HG02798 (cell line): Measurements from ENCODE around the gene SNRPB2.

Experiments used
- ATAC-seq: cut with Tn5 transposase; IDR thresholded peaks from one replicate; pipeline ENCODE4 v1.9.1; 2021; ENCODE audit warnings: mild to moderate bottlenecking; ENCODE audit not compliant: unreplicated experiment, poor library complexity

Gene SNRPB2

GRCh38 chr20:16729565-16730460, at the start of gene SNRPB2:
Gene SNRPB2, plus strand, starts transcription at chr20:16730026. Its CDS starts 1,677 bp downstream, at chr20:16731703.
- ATAC-seq: peak; percentile 100

DNA sequence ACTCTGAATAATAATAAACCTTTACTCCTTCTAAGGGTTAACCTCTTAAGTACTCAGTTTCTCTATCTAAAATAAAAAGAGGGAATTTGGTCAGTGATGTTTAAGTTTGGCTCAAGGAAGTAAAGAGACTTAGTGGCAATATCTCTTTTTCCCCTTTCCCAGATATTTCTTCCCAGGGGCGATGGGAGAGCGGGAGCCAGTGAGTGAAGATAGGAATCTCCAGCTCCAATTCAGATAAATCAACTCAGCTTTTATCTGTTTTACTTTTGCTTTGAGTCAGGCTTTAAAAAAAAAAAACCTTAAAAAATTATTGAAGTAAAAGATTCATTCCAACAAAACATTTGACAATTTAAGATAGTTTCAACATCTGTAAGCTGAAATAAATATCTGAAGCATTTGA, 45.4 kb upstream of the SNRPB2 start:
- no peak for ATAC-seq

DNA sequence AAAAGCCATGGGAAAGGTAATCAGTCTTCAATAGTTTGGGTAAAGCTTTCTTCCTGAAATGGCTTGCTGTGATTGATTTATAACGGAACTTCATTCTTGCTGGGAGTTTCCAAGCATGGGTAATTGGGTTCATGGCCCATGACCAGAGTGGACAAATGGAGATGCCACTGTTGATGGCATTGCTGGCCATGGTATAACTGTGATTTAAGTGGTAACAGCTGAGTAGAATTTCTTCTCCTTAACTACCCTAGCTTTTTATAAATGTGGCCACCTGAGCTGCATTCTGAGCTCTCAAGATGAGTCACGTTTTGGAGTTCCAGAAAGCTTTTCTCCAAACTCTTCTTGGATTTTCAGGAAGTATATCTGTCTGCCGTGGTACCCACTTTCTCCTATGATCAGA, 39.9 kb upstream of the SNRPB2 start:
- no peak for ATAC-seq

GRCh38 chr20:16691381-16691780, 38.4 kb upstream of the SNRPB2 start:
- ATAC-seq: no peak

DNA sequence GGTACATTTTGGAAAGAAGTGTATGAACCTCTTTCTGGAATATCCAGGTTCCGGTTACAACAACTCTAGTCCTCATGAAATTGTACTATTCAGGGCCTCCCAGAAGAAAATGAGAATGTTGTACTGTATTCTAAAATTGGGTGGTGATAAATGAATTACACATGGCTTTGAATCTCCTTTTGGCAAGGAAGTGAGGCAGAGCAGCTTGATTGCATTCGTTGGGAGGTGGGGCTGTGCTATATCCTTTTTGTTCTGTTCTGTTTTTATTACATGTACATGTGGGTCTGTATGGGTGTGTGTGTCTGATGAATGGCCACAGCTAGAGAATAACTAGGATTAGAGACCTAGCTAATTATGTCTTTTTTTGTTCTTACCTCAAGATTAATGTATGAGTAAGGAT, 37.8 kb upstream of the SNRPB2 start:
- no peak for ATAC-seq

- ATAC-seq: no peak
Observed at GRCh38 chr20:16692442-16692841, 37.4 kb upstream of the SNRPB2 start.

DNA sequence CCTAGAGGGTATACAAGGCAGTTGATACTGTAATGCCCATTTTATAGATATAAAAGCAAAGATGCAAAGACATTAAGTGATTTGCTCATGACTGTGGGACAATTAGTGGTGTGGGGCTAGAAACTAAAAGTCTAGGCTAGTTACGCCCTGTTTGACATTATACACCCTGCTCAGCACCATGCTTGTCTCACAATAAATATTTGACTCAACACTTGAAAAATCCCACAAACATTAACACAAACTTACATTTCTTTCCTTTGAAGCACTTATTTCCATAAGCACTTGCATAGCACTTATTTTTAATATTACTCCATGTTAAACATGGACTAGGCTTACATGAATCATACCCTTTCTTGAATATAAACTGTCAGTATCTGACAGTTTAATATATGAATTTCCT, 36.5 kb upstream of the SNRPB2 start:
- no peak for ATAC-seq

- no peak for ATAC-seq
Observed at GRCh38 chr20:16694161-16694560, 35.7 kb upstream of the SNRPB2 start.

DNA sequence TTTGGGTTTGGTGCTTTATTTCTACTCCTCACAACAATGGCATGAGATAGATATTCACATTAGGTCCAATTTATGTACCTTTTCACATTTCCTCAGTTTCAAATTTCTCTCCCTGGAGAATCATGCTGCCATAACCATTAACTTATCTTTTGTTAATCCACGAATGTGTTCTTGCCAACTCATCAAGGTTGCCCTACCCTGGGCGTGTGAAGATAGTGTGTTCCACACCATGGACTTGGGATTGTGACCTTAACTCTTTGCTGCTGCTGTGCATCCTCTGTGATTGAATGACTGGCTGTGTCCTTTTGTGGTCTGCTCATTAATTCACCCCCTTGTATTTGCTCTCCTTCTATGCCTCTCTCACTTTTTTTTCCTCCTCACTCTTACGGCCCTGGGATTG, 34.2 kb upstream of the SNRPB2 start:
- no peak for ATAC-seq

DNA sequence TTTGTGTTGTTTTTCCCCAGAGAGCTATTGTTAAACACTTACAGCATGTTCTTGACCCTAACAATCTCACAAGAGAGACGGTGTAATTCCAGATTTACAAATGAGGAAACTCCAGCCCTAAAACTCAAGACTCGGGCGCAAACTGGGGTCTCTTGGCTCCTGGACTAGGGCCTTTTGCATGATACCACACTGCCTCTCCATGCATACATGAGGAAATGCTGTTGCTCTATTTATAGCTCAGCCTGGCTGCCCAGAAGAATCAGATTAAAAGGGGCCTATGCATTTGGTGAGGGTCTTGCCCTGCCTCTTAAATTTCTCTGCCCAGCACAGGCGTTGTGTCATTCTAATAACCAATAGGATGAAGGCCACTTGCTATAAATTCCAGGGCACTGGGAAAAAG, 30.5 kb upstream of the SNRPB2 start:
- no peak for ATAC-seq

DNA sequence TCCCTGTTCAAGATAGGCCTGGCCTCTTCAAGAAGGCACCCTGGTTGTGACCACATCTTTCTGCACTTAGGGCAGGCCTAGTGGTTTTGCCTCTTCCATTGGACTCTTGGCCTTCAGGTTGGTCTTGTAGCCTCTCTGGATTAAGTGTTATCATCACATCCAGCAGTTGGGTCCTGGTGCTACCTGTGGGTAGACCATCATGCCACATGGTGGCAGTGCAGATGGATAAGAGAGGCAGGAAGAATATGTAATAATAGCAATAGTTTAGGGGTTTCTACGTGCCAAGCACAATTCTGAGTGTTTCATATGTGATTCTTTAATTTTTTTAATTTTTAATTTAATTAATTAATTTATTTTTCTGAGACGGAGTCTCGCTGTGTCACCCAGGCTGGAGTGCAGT, 28.5 kb upstream of the SNRPB2 start:
- ATAC-seq: no peak

DNA sequence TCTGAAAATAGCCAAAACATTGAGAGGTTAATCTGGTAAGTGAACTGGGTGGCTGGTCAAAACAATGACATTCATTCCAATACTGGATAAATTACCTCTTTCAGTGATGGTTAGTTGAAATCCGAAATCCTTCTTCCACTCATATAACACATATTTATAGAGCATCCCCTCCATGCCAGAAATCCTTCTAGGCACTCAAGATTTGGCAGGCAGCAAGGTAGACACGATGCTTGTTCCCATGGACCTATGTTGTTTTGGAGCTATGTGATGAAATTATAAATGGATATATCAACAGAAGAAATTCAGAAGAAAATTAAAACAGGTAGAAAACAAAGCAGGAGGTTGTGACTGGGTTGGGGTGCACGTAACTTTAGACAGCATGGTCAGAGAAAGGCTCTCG, 26.3 kb upstream of the SNRPB2 start:
- no peak for ATAC-seq

- ATAC-seq: peak; percentile 57
Observed at GRCh38 chr20:16707674-16708073, 22.2 kb upstream of the SNRPB2 start.

GRCh38 chr20:16708602-16709001, 21.2 kb upstream of the SNRPB2 start:
- ATAC-seq: no peak

GRCh38 chr20:16709017-16709416, 20.8 kb upstream of the SNRPB2 start:
- peak; percentile 84 for ATAC-seq

DNA sequence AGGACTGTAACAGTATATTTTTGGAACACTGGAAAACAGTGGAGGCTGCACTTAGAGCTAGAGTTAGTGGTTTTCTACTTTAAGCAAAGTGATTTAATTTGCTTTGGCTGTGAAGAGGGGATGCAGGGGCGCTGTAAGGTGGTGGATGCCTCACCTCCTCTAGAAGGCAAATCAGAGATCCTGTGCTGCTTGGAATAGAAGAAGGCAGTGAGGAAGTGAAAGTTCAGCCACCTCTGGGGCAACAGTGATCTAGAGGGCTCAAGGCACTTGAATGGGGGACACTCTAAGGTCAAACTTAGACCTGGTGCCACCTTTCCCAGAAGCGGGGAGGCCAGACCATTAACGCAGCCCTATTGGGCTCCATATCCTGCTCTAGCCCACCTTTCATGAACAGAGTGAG, 19.0 kb upstream of the SNRPB2 start:
- ATAC-seq: peak; percentile 53

GRCh38 chr20:16711661-16712258, 18.1 kb upstream of the SNRPB2 start:
- ATAC-seq: no peak

DNA sequence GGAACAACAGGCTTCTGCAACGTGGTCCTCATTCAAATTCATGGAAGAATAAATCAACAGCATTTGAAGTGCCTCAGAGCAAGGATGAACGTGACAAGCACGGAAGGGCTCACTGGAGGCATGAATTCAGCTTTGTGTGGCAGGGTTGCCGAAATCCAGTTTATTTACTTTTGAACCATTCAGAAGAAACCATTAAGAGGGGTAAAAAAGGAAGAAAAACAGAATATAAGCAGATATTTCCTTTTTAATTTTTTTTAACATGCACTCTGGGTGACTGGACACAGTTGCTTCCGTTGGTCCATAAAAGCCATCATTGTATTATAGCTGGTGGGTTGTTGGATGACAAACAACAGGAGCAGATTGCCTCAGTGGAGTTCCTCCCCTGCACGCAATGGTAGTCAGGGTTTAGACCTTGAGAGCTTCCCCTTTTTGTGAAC, 17.3 kb upstream of the SNRPB2 start:
- ATAC-seq: no peak

- ATAC-seq: no peak
Observed at GRCh38 chr20:16713066-16713465, 16.8 kb upstream of the SNRPB2 start.

DNA sequence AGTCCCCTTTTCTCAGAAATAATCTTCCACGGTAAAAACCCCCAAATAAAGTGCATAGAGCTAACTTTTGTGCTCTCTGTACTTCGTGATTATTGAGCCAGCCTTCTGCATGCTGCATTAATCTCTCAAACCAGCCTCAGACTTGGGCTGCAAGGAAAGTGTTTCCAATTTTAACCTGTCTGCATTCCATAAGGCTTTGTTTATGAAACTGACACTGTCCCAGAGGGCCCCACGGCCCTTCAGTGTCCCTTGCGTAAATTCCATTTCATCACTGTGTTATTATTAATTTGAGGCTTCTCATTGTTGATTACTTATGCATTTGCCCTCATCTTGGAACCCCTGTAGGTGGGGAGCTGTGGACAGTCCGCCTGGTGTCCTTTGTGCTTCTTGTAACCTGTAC, 15.6 kb upstream of the SNRPB2 start:
- ATAC-seq: no peak

DNA sequence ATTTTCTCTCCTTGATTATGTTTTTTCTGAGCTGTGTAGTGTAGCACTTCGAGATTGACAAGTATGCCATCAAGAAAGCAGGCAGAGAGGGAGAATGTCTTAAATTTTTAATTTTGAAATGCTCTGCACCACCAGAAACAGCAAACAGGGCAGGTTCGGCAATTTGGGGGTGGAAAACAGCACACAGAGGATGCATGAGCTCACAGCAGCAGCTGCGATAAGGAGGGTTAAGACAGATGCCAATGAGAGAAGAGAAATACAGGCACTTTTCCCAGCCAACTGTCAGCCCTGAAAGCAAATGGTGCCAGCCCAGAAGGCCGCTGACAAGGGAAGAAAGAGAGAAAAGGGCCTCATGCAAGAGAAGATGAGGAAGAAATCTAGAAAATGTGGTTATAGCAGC, 15.1 kb upstream of the SNRPB2 start:
- no peak for ATAC-seq

- ATAC-seq: no peak
Observed at GRCh38 chr20:16719421-16719820, 10.4 kb upstream of the SNRPB2 start.
